DMS53 treated with DMSO at 0.1 percent for 48 hours (cell line): ENCODE data around the gene C19orf53.

Experiments
- DNase-seq: peaks from one replicate; lab custom pipeline; 2025; ENCODE audit not compliant: unreplicated experiment; lab: John Stamatoyannopoulos, UW

C19orf53 gene

GRCh38 chr19:13825489-13826441, 51.5 kb downstream of the C19orf53 start:
- no peak for DNase-seq

GRCh38 chr19:13826652-13827235, 52.5 kb downstream of the C19orf53 start:
- DNase-seq = no peak

- DNase-seq = no peak
Observed at GRCh38 chr19:13827656-13828055, 53.4 kb downstream of the C19orf53 start.
